Liver (tissue), 9 donors: ENCODE measurements around the gene IL2RA. TPM values are rescaled to one million over a fixed set of nuclear protein-coding genes. Genes with fewer than 3 reads are reported as not detected.

Experiments
- DNase-seq: peaks from one replicate; pipeline ENCODE4 v3.0.0-alpha.2; 2017; ENCODE audit warnings: low spot score
- H3K27ac ChIP-seq, 2 donors: one replicate each; pipeline ENCODE4 v1.7.0; 2013; ENCODE audit warnings: inconsistent platforms in 2 of 2, low read length in 2 of 2, control low read depth in 1 of 2, low read depth in 1 of 2, mild to moderate bottlenecking in 1 of 2
- H3K27me3 ChIP-seq, 4 donors: one replicate each; pipeline versions ENCODE4 v1.6.1 to v1.7.0; 2013; ENCODE audit warnings: low read length in 3 of 4, inconsistent platforms in 1 of 4, mild to moderate bottlenecking in 1 of 4, moderate library complexity in 1 of 4; ENCODE audit not compliant: control insufficient read depth in 4 of 4, insufficient read depth in 4 of 4
- H3K36me3 ChIP-seq, 4 donors: one replicate each; pipeline versions ENCODE4 v1.6.1 to v1.7.0; 2013; ENCODE audit warnings: low read length in 3 of 4, mild to moderate bottlenecking in 3 of 4, low read depth in 1 of 4, moderate library complexity in 1 of 4; ENCODE audit not compliant: control insufficient read depth in 4 of 4, insufficient read depth in 3 of 4
- H3K4me1 ChIP-seq, 4 donors: one replicate each; pipeline versions ENCODE4 v1.6.1 to v1.7.0; 2013; ENCODE audit warnings: low read length in 3 of 4, mild to moderate bottlenecking in 3 of 4, moderate library complexity in 1 of 4; ENCODE audit not compliant: control insufficient read depth in 4 of 4, insufficient read depth in 4 of 4
- H3K4me3 ChIP-seq, 3 donors: one replicate each; pipeline versions ENCODE4 v1.6.1 to v1.7.0; 2013; ENCODE audit warnings: low read length in 3 of 3, control low read depth in 1 of 3, low read depth in 1 of 3, mild to moderate bottlenecking in 1 of 3
- H3K9ac ChIP-seq, 2 donors: one replicate each; pipeline ENCODE4 v1.7.0; 2013; ENCODE audit warnings: low read length in 2 of 2, mild to moderate bottlenecking in 2 of 2, moderate library complexity in 2 of 2, control low read depth in 1 of 2, low read depth in 1 of 2
- H3K9me3 ChIP-seq, 4 donors: one replicate each; pipeline versions ENCODE4 v1.6.1 to v1.7.0; 2013; ENCODE audit warnings: low read length in 3 of 4; ENCODE audit not compliant: control insufficient read depth in 4 of 4
- ATF3 ChIP-seq: IDR thresholded peaks from 2 replicates; pipeline ENCODE4 v1.6.1; 2016; ENCODE audit warnings: antibody characterized with exemption
- CTCF ChIP-seq: fragments of 150-350 bp; IDR thresholded peaks from 2 replicates; pipeline ENCODE4 v1.5.1; 2017; ENCODE audit warnings: improper control_type of control experiment, low read depth, low read length; ENCODE audit not compliant: missing input control
- EGR1 ChIP-seq, 2 donors: IDR thresholded peaks; 2 replicates each; pipeline ENCODE4 v1.6.1; 2016 to 2018; ENCODE audit warnings: antibody characterized with exemption in 2 of 2, low read depth in 2 of 2
- FOXA1 ChIP-seq: IDR thresholded peaks from 2 replicates; pipeline ENCODE4 v1.6.1; 2016; ENCODE audit warnings: antibody characterized with exemption
- FOXA2 ChIP-seq: IDR thresholded peaks from 2 replicates; pipeline ENCODE4 v1.6.1; 2016; ENCODE audit warnings: antibody characterized with exemption
- GABPA ChIP-seq, 2 donors: IDR thresholded peaks in 1 of 2; conservative IDR thresholded peaks in 1 of 2; 2 replicates each; pipeline ENCODE4 v1.6.1; 2016; ENCODE audit warnings: antibody characterized with exemption in 2 of 2, mild to moderate bottlenecking in 1 of 2, moderate library complexity in 1 of 2
- HNF4A ChIP-seq, 2 donors: conservative IDR thresholded peaks; 2 replicates each; pipeline ENCODE4 v1.6.1; 2016; ENCODE audit warnings: antibody characterized with exemption in 2 of 2, mild to moderate bottlenecking in 2 of 2
- HNF4G ChIP-seq: IDR thresholded peaks from 2 replicates; pipeline ENCODE4 v1.6.1; 2016; ENCODE audit warnings: antibody characterized with exemption
- JUND ChIP-seq, 2 donors: IDR thresholded peaks; 2 replicates each; pipeline ENCODE4 v1.6.1; 2016; ENCODE audit warnings: antibody characterized with exemption in 2 of 2
- MAX ChIP-seq: IDR thresholded peaks from 2 replicates; pipeline ENCODE4 v1.6.1; 2016; ENCODE audit warnings: antibody characterized with exemption
- NR2F2 ChIP-seq: IDR thresholded peaks from 2 replicates; pipeline ENCODE4 v1.6.1; 2016; ENCODE audit warnings: antibody characterized with exemption
- RAD21 ChIP-seq, 2 donors: IDR thresholded peaks; 2 replicates each; pipeline ENCODE4 v1.6.1; 2016; ENCODE audit warnings: antibody characterized with exemption in 2 of 2, mild to moderate bottlenecking in 2 of 2
- REST ChIP-seq: IDR thresholded peaks from 2 replicates; pipeline ENCODE4 v1.6.1; 2016; ENCODE audit warnings: antibody characterized with exemption, mild to moderate bottlenecking
- RXRA ChIP-seq, 2 donors: IDR thresholded peaks; 2 replicates each; pipeline ENCODE4 v1.6.1; 2017 to 2018; ENCODE audit warnings: antibody characterized with exemption in 2 of 2, mild to moderate bottlenecking in 1 of 2
- SP1 ChIP-seq: IDR thresholded peaks from 2 replicates; pipeline ENCODE4 v1.6.1; 2018; ENCODE audit warnings: antibody characterized with exemption, mild to moderate bottlenecking
- TAF1 ChIP-seq: conservative IDR thresholded peaks from 2 replicates; pipeline ENCODE4 v1.6.1; 2016; ENCODE audit warnings: antibody characterized with exemption, mild to moderate bottlenecking
- YY1 ChIP-seq: IDR thresholded peaks from 2 replicates; pipeline ENCODE4 v1.6.1; 2016; ENCODE audit warnings: antibody characterized with exemption, mild to moderate bottlenecking
- ZBTB33 ChIP-seq: IDR thresholded peaks from 2 replicates; pipeline ENCODE4 v1.6.1; 2016; ENCODE audit warnings: antibody characterized with exemption
- WGBS: extraction: QIAGEN DNeasy Blood & Tissue Kit; methylation state at CpG from one replicate; pipeline ENCODE4 v1.1.7; 2013; 5-methylcytosine and 5-hydroxymethylcytosine counted together
- polyA plus RNA-seq, 2 donors: library from polyadenylated mRNA; stranded (reverse) in 1 of 2; unstranded in 1 of 2; fragments of 200-250 nt in 1 of 2; fragments of >200 nt in 1 of 2; fragmentation: Nextera tagmentation in 1 of 2; extraction: Ambion mirVana in 1 of 2; gene quantifications; one replicate each; pipeline versions ENCODE4 v1.2.1 to v1.2.3, GENCODE V29; 2013 to 2015
- total RNA-seq, 2 donors: library from RNA; depleted of rRNA; stranded (reverse); fragments of >200 nt; gene quantifications; one replicate each; pipeline ENCODE4 v1.2.3, GENCODE V29; 2014
- donor health status: healthy.
- donor health status: healthy.
- donor health status: healthy.
- donor health status: healthy.
- donor health status: healthy.

The IL2RA gene
- total and polyA plus RNA-seq, 4 donors = 0.46 to 1.6 TPM; not detected in 2

GRCh38 chr10:6045314-6045848, 16.8 kb downstream of the IL2RA start:
- no peak for DNase-seq
- H3K27me3 ChIP-seq = no peaks in the 10 kb centered on the region
- TF ChIP-seq GABPA (IDR thresholded peaks at IDR 0.05 in 1 of 2, conservative IDR thresholded peaks at IDR 0.05 in 1 of 2) (no peak), EGR1 (IDR thresholded peaks at IDR 0.05; ENCODE audit: low read depth in 2 of 2) (no peak), RAD21 (IDR thresholded peaks at IDR 0.05) (no peak), ATF3 (no peak), HNF4A (conservative IDR thresholded peaks at IDR 0.05) (no peak), REST (no peak), CTCF (no peak), NR2F2 (no peak), YY1 (no peak), FOXA1 (no peak), TAF1 (no peak), HNF4G (no peak), ZBTB33 (no peak), JUND (IDR thresholded peaks at IDR 0.05) (no peak), SP1 (no peak), RXRA (IDR thresholded peaks at IDR 0.05) (no peak), MAX (no peak), FOXA2 (no peak)
- H3K4me3 ChIP-seq = no peak overlapping the region
- no peaks in the 10 kb centered on the region for H3K4me1 ChIP-seq
- H3K9ac ChIP-seq = no peak overlapping the region
- no peaks in the 10 kb centered on the region for H3K9me3 ChIP-seq
- H3K27ac ChIP-seq = no peak overlapping the region
- no peaks in the 10 kb centered on the region for H3K36me3 ChIP-seq
- WGBS = 58% methylated on average over 8 of the region's 8 CpGs
